Measurements from ENCODE around the gene ASAP2.

ASAP2 gene

DNA sequence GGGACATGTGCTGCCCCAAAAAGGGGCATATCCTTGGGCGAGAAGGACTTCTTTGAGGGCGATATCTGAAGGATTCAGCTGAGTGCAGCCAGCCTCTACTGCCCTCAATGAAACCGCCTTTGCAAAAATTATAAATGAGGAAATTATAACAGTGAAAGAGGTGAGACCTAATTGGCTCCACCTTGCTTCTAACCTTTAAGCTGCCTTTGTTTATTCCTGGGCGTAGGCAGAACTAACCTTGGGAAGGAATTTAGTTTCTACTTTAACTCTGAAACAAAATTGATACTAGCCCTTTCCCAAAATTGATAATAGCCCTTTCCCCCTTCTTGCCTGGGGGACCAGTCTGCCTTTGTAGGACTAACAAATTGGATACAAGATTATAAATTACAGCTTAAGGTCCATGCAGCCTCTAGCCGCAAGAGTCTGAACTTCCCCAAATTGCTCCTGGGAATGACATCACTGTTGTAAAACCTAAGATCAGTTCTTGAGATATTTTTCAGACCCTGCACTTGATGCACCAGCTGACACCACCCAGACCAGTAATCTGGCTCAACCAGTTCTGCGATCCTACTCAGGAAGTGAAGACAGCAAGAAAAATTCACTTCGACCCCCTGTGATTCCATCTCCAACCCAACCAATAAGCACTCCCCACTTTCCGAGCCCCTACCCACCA, 36.0 kb upstream of the ASAP2 start:
- H3K4me1 Mint-ChIP-seq: no peaks in the 10 kb centered on the region
- no peak overlapping the region for H3K4me3 Mint-ChIP-seq
- CTCF ChIA-PET: no interaction called here
- H3K36me3 Mint-ChIP-seq: no peaks in the 10 kb centered on the region
- no peaks in the 10 kb centered on the region for H3K9me3 Mint-ChIP-seq
- peaks cover 32% of the 10 kb centered on the region for H3K27me3 Mint-ChIP-seq
- no peak for DNase-seq
- no peak overlapping the region for H3K27ac Mint-ChIP-seq

DNA sequence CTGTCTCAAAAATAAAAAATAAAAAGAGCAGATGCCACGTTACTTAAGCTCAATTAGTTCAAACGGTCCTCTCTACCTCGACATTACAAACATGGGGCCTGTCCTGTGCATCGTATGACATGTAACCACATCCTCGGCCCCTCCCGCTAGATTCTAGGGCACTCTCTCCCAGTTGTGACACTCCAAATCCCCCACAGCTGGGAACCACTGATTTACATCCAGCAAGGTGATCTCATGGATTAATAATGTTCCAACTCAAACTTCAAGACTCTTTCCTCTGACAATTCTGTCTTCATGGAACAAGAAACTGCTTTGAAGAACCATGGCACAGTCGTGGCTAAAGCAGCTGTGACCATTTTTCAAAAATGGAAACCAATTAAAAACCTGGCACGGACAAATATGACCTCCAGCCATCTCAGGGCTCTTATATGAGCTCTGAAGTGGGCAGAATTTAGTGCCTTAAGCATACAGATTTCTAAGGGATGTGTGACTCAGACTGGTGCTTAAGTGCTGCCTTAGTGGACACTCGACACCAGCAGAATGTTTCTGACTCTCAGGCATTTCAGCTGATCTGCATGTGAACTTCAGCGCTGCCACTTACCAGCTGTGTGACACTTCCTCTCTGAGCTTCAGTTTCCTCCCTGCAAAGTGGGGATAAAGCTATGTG, 31.7 kb upstream of the ASAP2 start:
- H3K9me3 Mint-ChIP-seq: no peaks in the 10 kb centered on the region
- no peak for DNase-seq
- CTCF ChIA-PET: no interaction called here
- H3K27ac Mint-ChIP-seq: peak overlapping the region; percentile 7
- H3K27me3 Mint-ChIP-seq: peaks cover 16% of the 10 kb centered on the region
- no peaks in the 10 kb centered on the region for H3K36me3 Mint-ChIP-seq
- no peak overlapping the region for H3K4me3 Mint-ChIP-seq
- H3K4me1 Mint-ChIP-seq: no peaks in the 10 kb centered on the region

- CTCF ChIA-PET: no interaction called here
- Mint-ChIP-seq H3K9me3 (no peaks in the 10 kb centered on the region), H3K36me3 (no peaks in the 10 kb centered on the region), H3K4me1 (no peaks in the 10 kb centered on the region), H3K27ac (no peak overlapping the region), H3K4me3 (no peak overlapping the region), H3K27me3 (peaks cover 16% of the 10 kb centered on the region)
- no peak for DNase-seq
Observed at GRCh38 chr2:9178110-9178903, 28.3 kb upstream of the ASAP2 start.

GRCh38 chr2:9178904-9179571, 27.6 kb upstream of the ASAP2 start:
- Mint-ChIP-seq H3K4me3 (no peak overlapping the region), H3K27ac (no peak overlapping the region), H3K9me3 (no peaks in the 10 kb centered on the region), H3K36me3 (no peaks in the 10 kb centered on the region), H3K4me1 (no peaks in the 10 kb centered on the region), H3K27me3 (peaks cover 22% of the 10 kb centered on the region)
- CTCF ChIA-PET: no interaction called here
- no peak for DNase-seq

GRCh38 chr2:9179572-9180201, 26.9 kb upstream of the ASAP2 start:
- H3K27ac Mint-ChIP-seq: no peak overlapping the region
- peaks cover 27% of the 10 kb centered on the region for H3K27me3 Mint-ChIP-seq
- no peaks in the 10 kb centered on the region for H3K9me3 Mint-ChIP-seq
- no peaks in the 10 kb centered on the region for H3K36me3 Mint-ChIP-seq
- no peak for DNase-seq
- CTCF ChIA-PET: no interaction called here
- H3K4me3 Mint-ChIP-seq: no peak overlapping the region
- H3K4me1 Mint-ChIP-seq: no peaks in the 10 kb centered on the region

- CTCF ChIA-PET: no interaction called here
- no peak overlapping the region for H3K4me3 Mint-ChIP-seq
- no peaks in the 10 kb centered on the region for H3K36me3 Mint-ChIP-seq
- H3K27ac Mint-ChIP-seq: no peak overlapping the region
- H3K9me3 Mint-ChIP-seq: no peaks in the 10 kb centered on the region
- H3K27me3 Mint-ChIP-seq: peaks cover 27% of the 10 kb centered on the region
- DNase-seq: no peak
- no peaks in the 10 kb centered on the region for H3K4me1 Mint-ChIP-seq
Observed at GRCh38 chr2:9184361-9184760, 22.3 kb upstream of the ASAP2 start.

DNA sequence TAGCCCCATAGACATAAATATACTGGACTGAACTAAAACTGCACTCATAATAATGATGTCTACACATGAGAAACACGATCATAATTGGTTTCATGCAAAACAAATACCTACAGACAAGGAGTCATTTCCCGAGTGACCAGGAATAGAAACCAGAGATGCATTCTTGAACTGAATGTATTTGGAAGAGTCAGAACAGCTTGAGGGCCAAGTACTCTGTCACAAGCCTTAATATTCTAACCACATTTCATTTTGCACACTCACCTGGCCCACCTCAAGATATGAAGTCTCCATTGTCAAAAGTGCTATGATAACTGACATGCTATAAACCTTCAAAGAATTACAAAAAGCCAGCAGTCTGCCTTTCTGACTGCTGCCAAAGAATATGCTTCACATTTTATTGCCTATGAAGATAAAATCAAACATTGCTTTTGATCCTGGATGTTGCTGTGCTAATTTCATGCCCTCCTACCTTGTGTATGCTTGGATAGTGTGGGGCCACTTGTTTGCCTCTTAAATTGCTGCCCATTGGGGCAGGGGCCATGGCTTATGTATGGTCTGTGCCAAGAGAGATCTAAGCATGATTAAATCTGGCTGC, 18.9 kb upstream of the ASAP2 start:
- H3K27ac Mint-ChIP-seq: no peak overlapping the region
- CTCF ChIA-PET: no interaction called here
- no peaks in the 10 kb centered on the region for H3K36me3 Mint-ChIP-seq
- H3K4me1 Mint-ChIP-seq: no peaks in the 10 kb centered on the region
- no peaks in the 10 kb centered on the region for H3K9me3 Mint-ChIP-seq
- peaks cover 34% of the 10 kb centered on the region for H3K27me3 Mint-ChIP-seq
- no peak for DNase-seq
- no peak overlapping the region for H3K4me3 Mint-ChIP-seq

DNA sequence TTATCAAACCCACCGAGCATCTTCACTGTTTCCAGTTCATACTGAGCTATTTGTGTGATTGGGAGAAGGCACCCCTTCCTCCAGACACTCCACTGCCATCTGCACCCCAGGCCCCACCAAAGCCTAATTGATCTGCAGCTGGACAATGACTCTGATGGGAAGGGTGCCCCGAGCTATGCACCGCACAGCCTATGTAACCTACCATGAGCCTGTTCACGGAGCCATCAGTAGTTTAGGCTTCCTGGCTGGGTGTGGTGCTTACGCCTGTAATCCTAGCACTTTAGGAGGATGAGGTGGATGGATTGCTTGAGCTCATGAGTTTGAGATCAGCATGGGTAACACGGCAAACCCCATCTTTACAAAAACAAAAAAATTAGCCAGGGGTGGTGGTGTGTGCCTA, 17.8 kb upstream of the ASAP2 start:
- Mint-ChIP-seq H3K9me3 (no peaks in the 10 kb centered on the region), H3K36me3 (no peaks in the 10 kb centered on the region), H3K4me3 (no peak overlapping the region), H3K27ac (no peak overlapping the region), H3K27me3 (peaks cover 27% of the 10 kb centered on the region), H3K4me1 (no peaks in the 10 kb centered on the region)
- DNase-seq: no peak
- CTCF ChIA-PET: no interaction called here

- H3K36me3 Mint-ChIP-seq: no peaks in the 10 kb centered on the region
- H3K4me1 Mint-ChIP-seq: no peaks in the 10 kb centered on the region
- H3K4me3 Mint-ChIP-seq: no peak overlapping the region
- no peak for DNase-seq
- CTCF ChIA-PET: no interaction called here
- peaks cover 22% of the 10 kb centered on the region for H3K27me3 Mint-ChIP-seq
- no peak overlapping the region for H3K27ac Mint-ChIP-seq
- H3K9me3 Mint-ChIP-seq: no peaks in the 10 kb centered on the region
Observed at GRCh38 chr2:9189901-9190300, 16.7 kb upstream of the ASAP2 start.

- H3K4me1 Mint-ChIP-seq: no peaks in the 10 kb centered on the region
- CTCF ChIA-PET: no interaction called here
- H3K4me3 Mint-ChIP-seq: no peak overlapping the region
- H3K36me3 Mint-ChIP-seq: no peaks in the 10 kb centered on the region
- H3K27ac Mint-ChIP-seq: no peak overlapping the region
- DNase-seq: no peak
- peaks cover 21% of the 10 kb centered on the region for H3K27me3 Mint-ChIP-seq
- H3K9me3 Mint-ChIP-seq: no peaks in the 10 kb centered on the region
Observed at GRCh38 chr2:9191041-9191481, 15.6 kb upstream of the ASAP2 start.

GRCh38 chr2:9192712-9193111, 13.9 kb upstream of the ASAP2 start:
- no peaks in the 10 kb centered on the region for H3K4me1 Mint-ChIP-seq
- no peaks in the 10 kb centered on the region for H3K36me3 Mint-ChIP-seq
- H3K27me3 Mint-ChIP-seq: peaks cover 26% of the 10 kb centered on the region
- no peaks in the 10 kb centered on the region for H3K9me3 Mint-ChIP-seq
- CTCF ChIA-PET: no interaction called here
- H3K4me3 Mint-ChIP-seq: no peak overlapping the region
- H3K27ac Mint-ChIP-seq: no peak overlapping the region
- no peak for DNase-seq

- no peak for DNase-seq
- CTCF ChIA-PET: interaction anchor here (0.6 to 0.7 kb wide), 2 partner anchors 10 to 135 kb away, joined by 3 read pairs; no protein-coding TSS in a partner anchor
- Mint-ChIP-seq H3K9me3 (no peaks in the 10 kb centered on the region), H3K36me3 (no peaks in the 10 kb centered on the region), H3K4me3 (no peak overlapping the region), H3K27me3 (peaks cover 27% of the 10 kb centered on the region), H3K27ac (no peak overlapping the region), H3K4me1 (no peaks in the 10 kb centered on the region)
Observed at GRCh38 chr2:9194352-9194751, 12.3 kb upstream of the ASAP2 start.

DNA sequence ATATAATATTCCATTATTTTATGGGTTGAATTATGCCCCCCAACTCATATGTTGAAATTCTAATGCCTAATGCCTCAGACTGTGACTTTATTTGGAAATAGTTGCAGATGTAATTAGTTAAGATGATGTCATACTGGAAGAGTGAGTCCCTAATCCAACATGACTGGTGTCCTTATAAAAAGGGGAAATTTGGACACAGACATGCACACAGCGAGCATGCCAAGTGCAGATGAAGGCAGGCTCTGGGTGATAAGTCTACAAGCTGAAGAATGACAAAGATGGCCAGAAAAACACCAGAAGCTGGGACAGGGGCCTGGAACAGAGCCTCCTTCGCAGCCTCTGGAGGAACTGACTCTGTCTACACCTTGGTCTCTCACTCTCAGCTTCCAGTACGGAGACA, 10.0 kb upstream of the ASAP2 start:
- CTCF ChIA-PET: no interaction called here
- Mint-ChIP-seq H3K27ac (no peak overlapping the region), H3K4me1 (no peaks in the 10 kb centered on the region), H3K27me3 (peaks cover 26% of the 10 kb centered on the region), H3K4me3 (no peak overlapping the region), H3K36me3 (no peaks in the 10 kb centered on the region), H3K9me3 (no peaks in the 10 kb centered on the region)
- no peak for DNase-seq

DNA sequence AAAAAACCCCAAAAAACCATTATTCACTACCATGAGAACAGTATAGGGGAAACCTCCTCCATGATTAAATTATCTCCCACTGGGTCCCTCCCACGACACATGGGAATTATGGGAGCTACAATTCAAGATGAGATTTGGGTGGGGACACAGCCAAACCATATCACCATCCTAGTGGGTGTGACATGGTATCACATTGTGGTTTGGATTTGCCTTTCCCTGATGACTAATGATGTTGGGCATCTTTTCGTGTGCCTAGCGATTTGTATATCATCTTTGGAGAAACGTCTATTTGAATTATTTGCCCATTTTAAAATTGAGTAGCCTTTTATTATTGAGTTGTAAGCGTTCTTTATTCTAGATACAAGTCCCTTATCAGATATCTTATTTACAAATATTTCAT, 8.7 kb upstream of the ASAP2 start:
- Mint-ChIP-seq H3K4me3 (no peak overlapping the region), H3K9me3 (no peaks in the 10 kb centered on the region), H3K27ac (no peak overlapping the region), H3K36me3 (no peaks in the 10 kb centered on the region), H3K27me3 (peaks cover 26% of the 10 kb centered on the region), H3K4me1 (no peaks in the 10 kb centered on the region)
- CTCF ChIA-PET: no interaction called here
- DNase-seq: no peak

All from activated naive CD4-positive, alpha-beta T cell treated with anti-CD3 and anti-CD28 coated beads, Interleukin-2, amount 10 ng/mL, durations not matched to agents 7 days and 5 days (primary cell).